Measurements from ENCODE around the gene TBX15.

The TBX15 gene

DNA sequence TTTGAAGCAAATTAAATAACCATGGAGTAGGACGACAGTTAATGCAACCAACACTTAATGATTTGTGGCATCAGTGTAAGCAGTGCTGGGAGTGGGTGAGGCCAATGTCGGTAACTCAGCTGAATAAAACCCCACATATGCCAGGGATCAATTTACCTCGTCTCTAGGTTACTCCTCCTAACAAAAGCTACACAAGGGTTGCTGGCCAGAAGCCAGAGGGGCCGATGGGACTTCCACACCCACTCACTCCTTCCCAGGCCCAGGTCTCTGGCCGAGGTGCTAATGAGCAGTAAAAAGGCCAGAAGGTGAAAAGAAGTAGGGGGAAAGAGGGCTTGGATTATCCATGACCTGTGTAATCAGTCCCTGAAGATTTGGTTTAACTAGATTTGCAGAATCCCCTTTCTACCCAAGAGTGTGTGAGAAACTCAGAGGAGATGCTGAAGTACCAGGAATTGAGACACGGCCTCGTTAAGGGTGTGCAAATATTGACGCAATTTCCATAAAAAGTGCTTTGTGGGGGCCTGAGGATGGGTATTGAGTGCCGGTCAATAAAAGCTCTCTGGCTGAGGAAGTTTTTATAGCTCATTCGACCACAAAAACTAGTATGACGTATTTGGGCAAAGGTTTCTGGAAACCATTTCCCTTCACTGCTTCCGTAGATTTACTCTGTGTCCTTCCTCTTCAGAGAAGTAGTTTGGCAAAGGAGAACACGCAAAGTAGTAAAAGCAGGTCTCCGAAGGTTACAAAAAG is 145.5 kb downstream of the TBX15 start:
- H3K9me2 ChIP-seq (replicated peaks; ENCODE audit: control insufficient read depth, low read length): no peaks in the 10 kb centered on the region
- H3K36me3 ChIP-seq (ENCODE audit: control insufficient read depth, low read length): no peaks in the 10 kb centered on the region
- no peaks in the 10 kb centered on the region for H3F3A ChIP-seq (ENCODE audit: control insufficient read depth, insufficient read depth)
- no peaks in the 10 kb centered on the region for H3K4me1 ChIP-seq (ENCODE audit: control insufficient read depth, low read length)
- no peak for TF ChIP-seq EZH2phosphoT487 (IDR thresholded peaks at IDR 0.05; ENCODE audit: borderline replicate concordance, low read length)
- TF ChIP-seq, protein P1, sequence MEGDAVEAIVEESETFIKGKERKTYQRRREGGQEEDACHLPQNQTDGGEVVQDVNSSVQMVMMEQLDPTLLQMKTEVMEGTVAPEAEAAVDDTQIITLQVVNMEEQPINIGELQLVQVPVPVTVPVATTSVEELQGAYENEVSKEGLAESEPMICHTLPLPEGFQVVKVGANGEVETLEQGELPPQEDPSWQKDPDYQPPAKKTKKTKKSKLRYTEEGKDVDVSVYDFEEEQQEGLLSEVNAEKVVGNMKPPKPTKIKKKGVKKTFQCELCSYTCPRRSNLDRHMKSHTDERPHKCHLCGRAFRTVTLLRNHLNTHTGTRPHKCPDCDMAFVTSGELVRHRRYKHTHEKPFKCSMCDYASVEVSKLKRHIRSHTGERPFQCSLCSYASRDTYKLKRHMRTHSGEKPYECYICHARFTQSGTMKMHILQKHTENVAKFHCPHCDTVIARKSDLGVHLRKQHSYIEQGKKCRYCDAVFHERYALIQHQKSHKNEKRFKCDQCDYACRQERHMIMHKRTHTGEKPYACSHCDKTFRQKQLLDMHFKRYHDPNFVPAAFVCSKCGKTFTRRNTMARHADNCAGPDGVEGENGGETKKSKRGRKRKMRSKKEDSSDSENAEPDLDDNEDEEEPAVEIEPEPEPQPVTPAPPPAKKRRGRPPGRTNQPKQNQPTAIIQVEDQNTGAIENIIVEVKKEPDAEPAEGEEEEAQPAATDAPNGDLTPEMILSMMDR (IDR thresholded peaks at IDR 0.05; ENCODE audit: low read depth, low read length, poor library complexity, severe bottlenecking): no peak
- no peaks in the 10 kb centered on the region for H3K79me2 ChIP-seq (ENCODE audit: control insufficient read depth, low read length)
- H3K27ac ChIP-seq (ENCODE audit: low read depth, low read length): no peak overlapping the region
- H3K27me3 ChIP-seq (ENCODE audit: control insufficient read depth, low read length): no peaks in the 10 kb centered on the region
- H3K4me3 ChIP-seq (ENCODE audit: low read length): no peak overlapping the region
- H3K9me3 ChIP-seq (ENCODE audit: control insufficient read depth, insufficient read depth, low read length): no peaks in the 10 kb centered on the region
- H3K4me2 ChIP-seq (ENCODE audit: low read length): no peak overlapping the region
- no peaks in the 10 kb centered on the region for H4K20me1 ChIP-seq (ENCODE audit: control insufficient read depth, insufficient read depth, low read depth, low read length)

DNA sequence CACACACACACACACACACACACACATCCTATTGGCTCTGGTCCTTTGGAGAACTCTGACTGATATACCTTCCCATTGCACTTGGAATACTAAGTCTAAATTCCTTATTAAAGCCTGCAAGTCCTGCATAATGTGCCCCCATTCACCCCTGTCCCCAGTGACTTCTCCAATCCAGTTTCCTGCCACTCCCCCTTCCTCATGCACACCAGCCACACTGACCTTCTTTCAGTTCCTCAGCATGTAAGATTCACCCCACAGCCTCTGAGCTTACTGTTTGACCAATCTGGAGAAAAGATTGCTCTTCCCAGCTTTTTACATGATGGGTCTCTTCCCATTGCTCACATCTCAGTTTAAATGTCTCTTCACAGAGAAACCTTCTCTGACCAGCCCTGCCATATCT is 146.6 kb downstream of the TBX15 start:
- Histone ChIP-seq H4K20me1 (ENCODE audit: control insufficient read depth, insufficient read depth, low read depth, low read length) (no peaks in the 10 kb centered on the region), H3K79me2 (ENCODE audit: control insufficient read depth, low read length) (no peaks in the 10 kb centered on the region), H3K4me1 (ENCODE audit: control insufficient read depth, low read length) (no peaks in the 10 kb centered on the region), H3K27me3 (ENCODE audit: control insufficient read depth, low read length) (no peaks in the 10 kb centered on the region), H3K9me3 (ENCODE audit: control insufficient read depth, insufficient read depth, low read length) (no peaks in the 10 kb centered on the region), H3K4me3 (ENCODE audit: low read length) (no peak overlapping the region), H3K36me3 (ENCODE audit: control insufficient read depth, low read length) (no peaks in the 10 kb centered on the region), H3K27ac (ENCODE audit: low read depth, low read length) (no peak overlapping the region), H3K4me2 (ENCODE audit: low read length) (no peak overlapping the region), H3F3A (ENCODE audit: control insufficient read depth, insufficient read depth) (no peaks in the 10 kb centered on the region), H3K9me2 (replicated peaks; ENCODE audit: control insufficient read depth, low read length) (no peaks in the 10 kb centered on the region)
- TF ChIP-seq, protein P1 (IDR thresholded peaks at IDR 0.05; ENCODE audit: low read depth, low read length, poor library complexity, severe bottlenecking): no peak
- no peak for TF ChIP-seq EZH2phosphoT487 (IDR thresholded peaks at IDR 0.05; ENCODE audit: borderline replicate concordance, low read length)
